Measurements from ENCODE around the gene POLA2.
"Not testable (repeated sequence)": the region's sequence is repeated elsewhere in the genome, so short reads cannot be mapped to it uniquely, and the experiment has no call there.

POLA2 gene

GRCh38 chr11:65225279-65226102, 36.3 kb upstream of the POLA2 start:
- peak overlapping the region; percentile 37; the same call in 1 of the 2 replicates for H3K4me3 ChIP-seq (ENCODE audit: low read length)
- TF ChIP-seq ZNF274 (IDR thresholded peaks at IDR 0.05; ENCODE audit: low read depth, low read length) = no peak

GRCh38 chr11:65226103-65226442, 35.7 kb upstream of the POLA2 start:
- TF ChIP-seq ZNF274 (IDR thresholded peaks at IDR 0.05; ENCODE audit: low read depth, low read length) = no peak
- peak overlapping the region; percentile 37; the same call in 1 of the 2 replicates for H3K4me3 ChIP-seq (ENCODE audit: low read length)

- H3K4me3 ChIP-seq (ENCODE audit: low read length) = no peak overlapping the region
- TF ChIP-seq ZNF274 (IDR thresholded peaks at IDR 0.05; ENCODE audit: low read depth, low read length) = no peak
Observed at GRCh38 chr11:65227879-65228278, 33.9 kb upstream of the POLA2 start.

- H3K4me3 ChIP-seq (ENCODE audit: low read length) = no peak overlapping the region
- no peak for TF ChIP-seq ZNF274 (IDR thresholded peaks at IDR 0.05; ENCODE audit: low read depth, low read length)
Observed at GRCh38 chr11:65236194-65237059, 25.3 kb upstream of the POLA2 start.

GRCh38 chr11:65238302-65238701, 23.5 kb upstream of the POLA2 start:
- H3K4me3 ChIP-seq (ENCODE audit: low read length) = not testable (repeated sequence)

GRCh38 chr11:65241134-65241533, 20.6 kb upstream of the POLA2 start:
- no peak overlapping the region for H3K4me3 ChIP-seq (ENCODE audit: low read length)
- no peak for TF ChIP-seq ZNF274 (IDR thresholded peaks at IDR 0.05; ENCODE audit: low read depth, low read length)

GRCh38 chr11:65241692-65242091, 20.1 kb upstream of the POLA2 start:
- TF ChIP-seq ZNF274 (IDR thresholded peaks at IDR 0.05; ENCODE audit: low read depth, low read length) = no peak
- H3K4me3 ChIP-seq (ENCODE audit: low read length) = no peak overlapping the region

- TF ChIP-seq ZNF274 (IDR thresholded peaks at IDR 0.05; ENCODE audit: low read depth, low read length) = no peak
- H3K4me3 ChIP-seq (ENCODE audit: low read length) = no peak overlapping the region
Observed at GRCh38 chr11:65242389-65242788, 19.4 kb upstream of the POLA2 start.

GRCh38 chr11:65243797-65244196, 18.0 kb upstream of the POLA2 start:
- H3K4me3 ChIP-seq (ENCODE audit: low read length) = no peak overlapping the region
- no peak for TF ChIP-seq ZNF274 (IDR thresholded peaks at IDR 0.05; ENCODE audit: low read depth, low read length)

GRCh38 chr11:65245046-65245445, 16.7 kb upstream of the POLA2 start:
- not testable (repeated sequence) for H3K4me3 ChIP-seq (ENCODE audit: low read length)

- no peak for TF ChIP-seq ZNF274 (IDR thresholded peaks at IDR 0.05; ENCODE audit: low read depth, low read length)
Observed at GRCh38 chr11:65246506-65246905, 15.3 kb upstream of the POLA2 start.

GRCh38 chr11:65248184-65248710, 13.5 kb upstream of the POLA2 start:
- H3K4me3 ChIP-seq (ENCODE audit: low read length) = not testable (repeated sequence)

More at GRCh38 chr11:65246506-65246905, 15.3 kb upstream of the POLA2 start:
- no peak overlapping the region for H3K4me3 ChIP-seq (ENCODE audit: low read length)

GRCh38 chr11:65251476-65251875, 10.3 kb upstream of the POLA2 start:
- no peak overlapping the region for H3K4me3 ChIP-seq (ENCODE audit: low read length)
- no peak for TF ChIP-seq ZNF274 (IDR thresholded peaks at IDR 0.05; ENCODE audit: low read depth, low read length)

GRCh38 chr11:65254724-65255123, 7.0 kb upstream of the POLA2 start:
- no peak overlapping the region for H3K4me3 ChIP-seq (ENCODE audit: low read length)
- no peak for TF ChIP-seq ZNF274 (IDR thresholded peaks at IDR 0.05; ENCODE audit: low read depth, low read length)

- TF ChIP-seq ZNF274 (IDR thresholded peaks at IDR 0.05; ENCODE audit: low read depth, low read length) = no peak
- no peak overlapping the region for H3K4me3 ChIP-seq (ENCODE audit: low read length)
Observed at GRCh38 chr11:65258988-65259387, 2.8 kb upstream of the POLA2 start.

Data from GM08714 (cell line).